GM23338 (cell line): ENCODE data around the gene ERCC6L. TPM values are rescaled to one million over a fixed set of nuclear protein-coding genes. Genes with fewer than 3 reads are reported as not detected.

Source experiments
- ATAC-seq: fragments of 200-7000 bp; cut with Tn5 transposase; 3 replicates; pipeline ENCODE4 v1.9.1; 2020
- DNase-seq: peaks from one replicate; pipeline ENCODE4 v3.0.0-alpha.2; 2015; ENCODE audit warnings: low spot score
- H2AFZ ChIP-seq: fragments of 200-600 bp; sonication (generic); 2 replicates; pipeline ENCODE4 v1.8.0; 2016; ENCODE audit warnings: antibody characterized with exemption, mild to moderate bottlenecking, moderate library complexity
- H3F3A ChIP-seq: fragments of 200-600 bp; sonication (generic); replicated peaks from 2 replicates; pipeline ENCODE4 v1.8.0; 2017; ENCODE audit warnings: antibody characterized with exemption, mixed run types, low read depth
- H3K27ac ChIP-seq: fragments of 200-600 bp; sonication (generic); 2 replicates; pipeline ENCODE4 v1.6.1; 2016; ENCODE audit warnings: low read depth
- H3K27me3 ChIP-seq: fragments of 200-600 bp; sonication (generic); 2 replicates; pipeline ENCODE4 v1.8.0; 2016; ENCODE audit warnings: mild to moderate bottlenecking, mixed run types, moderate library complexity; ENCODE audit not compliant: insufficient read depth
- H3K36me3 ChIP-seq: fragments of 200-600 bp; sonication (generic); 2 replicates; pipeline ENCODE4 v1.8.0; 2016; ENCODE audit warnings: mild to moderate bottlenecking; ENCODE audit not compliant: insufficient read depth
- H3K4me1 ChIP-seq: fragments of 200-600 bp; sonication (generic); 2 replicates; pipeline ENCODE4 v1.8.0; 2016; ENCODE audit warnings: mild to moderate bottlenecking, moderate library complexity; ENCODE audit not compliant: insufficient read depth
- H3K4me2 ChIP-seq: fragments of 200-600 bp; sonication (generic); 2 replicates; pipeline ENCODE4 v1.7.1; 2017; ENCODE audit warnings: mixed run types
- H3K4me3 ChIP-seq: fragments of 200-600 bp; sonication (generic); 2 replicates; pipeline ENCODE4 v1.6.1; 2016; ENCODE audit warnings: mixed run types
- H3K79me2 ChIP-seq: fragments of 200-600 bp; sonication (generic); replicated peaks from 2 replicates; pipeline ENCODE4 v1.8.0; 2017; ENCODE audit warnings: mild to moderate bottlenecking; ENCODE audit not compliant: insufficient read depth
- H3K9me2 ChIP-seq: fragments of 200-600 bp; sonication (generic); 2 replicates; pipeline ENCODE4 v1.8.0; 2017; ENCODE audit not compliant: insufficient read depth
- H4K20me1 ChIP-seq: fragments of 200-600 bp; sonication (generic); replicated peaks from 2 replicates; pipeline ENCODE4 v1.8.0; 2017; ENCODE audit warnings: mild to moderate bottlenecking; ENCODE audit not compliant: insufficient read depth
- H3K27ac Mint-ChIP-seq: 2 replicates; pipeline ENCODE4 v1.8.0; 2020; ENCODE audit warnings: inconsistent platforms, mild to moderate bottlenecking, moderate library complexity, mixed read lengths
- H3K27me3 Mint-ChIP-seq: 3 replicates; pipeline ENCODE4 v1.8.0; 2022; ENCODE audit warnings: low read depth, mild to moderate bottlenecking, moderate library complexity, mixed read lengths, inconsistent platforms; ENCODE audit not compliant: insufficient read depth, poor library complexity
- H3K36me3 Mint-ChIP-seq: 3 replicates; pipeline ENCODE4 v1.8.0; 2021; ENCODE audit warnings: low read depth, mild to moderate bottlenecking, inconsistent platforms, moderate library complexity, mixed read lengths
- H3K4me1 Mint-ChIP-seq: 3 replicates; pipeline ENCODE4 v1.8.0; 2020; ENCODE audit warnings: mild to moderate bottlenecking, inconsistent platforms, mixed read lengths
- H3K4me3 Mint-ChIP-seq: 3 replicates; pipeline ENCODE4 v1.8.0; 2021; ENCODE audit warnings: moderate library complexity, mild to moderate bottlenecking, inconsistent platforms, mixed read lengths
- H3K9me3 Mint-ChIP-seq: 3 replicates; pipeline ENCODE4 v1.8.0; 2020; ENCODE audit warnings: moderate library complexity, mild to moderate bottlenecking, inconsistent platforms, mixed read lengths
- CREB1 ChIP-seq: fragments of 250-450 bp; sonication (Bioruptor Pico); IDR thresholded peaks from 2 replicates; pipeline ENCODE4 v1.5.0; 2020; ENCODE audit warnings: low read depth, mild to moderate bottlenecking, moderate library complexity
- CTCF ChIP-seq, 2 experiments: fragments of 200-600 bp in 1 of 2; sonication (generic) in 1 of 2; conservative IDR thresholded peaks; 2 replicates each; pipeline versions ENCODE4 v1.5.1 to v1.6.1; 2016 to 2017; ENCODE audit warnings: antibody characterized with exemption in 2 of 2, low read depth in 2 of 2, mild to moderate bottlenecking in 2 of 2, moderate library complexity in 1 of 2
- ETS1 ChIP-seq: IDR thresholded peaks from 2 replicates; pipeline ENCODE4 v1.6.1; 2016; ENCODE audit warnings: antibody characterized with exemption
- EZH2 ChIP-seq: fragments of 200-600 bp; sonication (generic); IDR thresholded peaks from one replicate; pipeline ENCODE4 v1.8.0; 2017; ENCODE audit warnings: antibody characterized with exemption, mild to moderate bottlenecking, low read depth; ENCODE audit not compliant: unreplicated experiment
- EZH2phosphoT487 ChIP-seq: fragments of 200-600 bp; sonication (generic); IDR thresholded peaks from one replicate; pipeline ENCODE4 v1.8.1; 2018; ENCODE audit warnings: antibody characterized with exemption; ENCODE audit not compliant: unreplicated experiment
- JUNB ChIP-seq: IDR thresholded peaks from one replicate; pipeline ENCODE4 v1.6.1; 2016; ENCODE audit warnings: antibody characterized with exemption; ENCODE audit not compliant: unreplicated experiment
- NANOG ChIP-seq: IDR thresholded peaks from 2 replicates; pipeline ENCODE4 v1.6.1; 2016; ENCODE audit warnings: antibody characterized with exemption, borderline replicate concordance
- POLR2AphosphoS5 ChIP-seq: IDR thresholded peaks from 2 replicates; pipeline ENCODE4 v1.6.1; 2016; ENCODE audit warnings: antibody characterized with exemption, low read depth
- REST ChIP-seq: IDR thresholded peaks from one replicate; pipeline ENCODE4 v1.6.1; 2018; ENCODE audit warnings: antibody characterized with exemption; ENCODE audit not compliant: unreplicated experiment
- STAT1 ChIP-seq: IDR thresholded peaks from one replicate; pipeline ENCODE4 v1.6.1; 2016; ENCODE audit warnings: antibody characterized with exemption; ENCODE audit not compliant: unreplicated experiment
- ZNF114 ChIP-seq: fragments of 250-450 bp; sonication (Bioruptor Pico); IDR thresholded peaks from 2 replicates; pipeline ENCODE4 v1.5.0; 2020; ENCODE audit warnings: mild to moderate bottlenecking, moderate library complexity
- ZNF331 ChIP-seq: fragments of 250-450 bp; sonication (Bioruptor Pico); IDR thresholded peaks from 2 replicates; pipeline ENCODE4 v1.5.0; 2020; ENCODE audit warnings: low read depth, mild to moderate bottlenecking, moderate library complexity
- ZNF462 ChIP-seq: fragments of 250-450 bp; sonication (Bioruptor Pico); IDR thresholded peaks from 2 replicates; pipeline ENCODE4 v1.5.0; 2020; ENCODE audit warnings: mild to moderate bottlenecking, moderate library complexity
- polyA plus RNA-seq: library from polyadenylated mRNA; unstranded; fragments of >200 nt; fragmentation: Nextera tagmentation; extraction: Ambion mirVana; gene quantifications from 2 replicates; pipeline ENCODE4 v1.2.1, GENCODE V29; 2016
- total RNA-seq: library from RNA; depleted of rRNA; stranded (reverse); fragments of >200 nt; shearing (Covaris generic); gene quantifications from 2 replicates; pipeline ENCODE4 v1.2.3, GENCODE V29; 2014

The ERCC6L gene
- total and polyA plus RNA-seq, 2 experiments from 2014 or later, result 11.3 to 23.1 TPM

- H3K79me2 ChIP-seq, result no peaks in the 10 kb centered on the region
- TF ChIP-seq JUNB (no peak), POLR2AphosphoS5 (no peak), ZNF331 (CRISPR knock-in tag) (no peak), NANOG (no peak), REST (no peak), ETS1 (no peak), EZH2 (no peak), ZNF114 (CRISPR knock-in tag) (no peak), CREB1 (CRISPR knock-in tag) (no peak), CTCF (conservative IDR thresholded peaks at IDR 0.05; ENCODE audit: low read depth in 2 of 2) (no peak), EZH2phosphoT487 (no peak), STAT1 (no peak), ZNF462 (no peak)
- no peaks in the 10 kb centered on the region for H3F3A ChIP-seq
- Mint-ChIP-seq H3K9me3 (no peaks in the 10 kb centered on the region), H3K36me3 (no peaks in the 10 kb centered on the region), H3K4me3 (no peak overlapping the region), H3K4me1 (peaks cover 19% of the 10 kb centered on the region), H3K27ac (no peak overlapping the region), H3K27me3 (peaks cover 7% of the 10 kb centered on the region)
- no peak for ATAC-seq
- no peak overlapping the region for H3K27ac ChIP-seq
- H3K4me1 ChIP-seq, result peaks cover 6% of the 10 kb centered on the region
- H3K4me3 ChIP-seq, result no peak overlapping the region
- H3K27me3 ChIP-seq, result no peaks in the 10 kb centered on the region
- no peaks in the 10 kb centered on the region for H3K36me3 ChIP-seq
- no peak overlapping the region for H2AFZ ChIP-seq
- no peaks in the 10 kb centered on the region for H4K20me1 ChIP-seq
- H3K4me2 ChIP-seq, result no peak overlapping the region
- no peaks in the 10 kb centered on the region for H3K9me2 ChIP-seq
- no peak for DNase-seq
These were observed 19.3 kb upstream of the ERCC6L start for GRCh38 chrX:72258174-72258573.
